GM12892 (cell line): Measurements from ENCODE around the gene SELENOO.
"Not testable (repeated sequence)": the region's sequence is repeated elsewhere in the genome, so short reads cannot be mapped to it uniquely, and the experiment has no call there.

Experiments used
- DNase-seq: peaks from one replicate; pipeline ENCODE4 v3.0.0; 2011; ENCODE audit not compliant: insufficient read length
- FAIRE-seq: peaks from 2 replicates; lab custom pipeline; 2011; peaks lifted over from hg19 to GRCh38; lab: Jason Lieb, UNC
- POLR2A ChIP-seq: IDR thresholded peaks from 2 replicates; pipeline ENCODE4 v1.6.1; 2011; ENCODE audit warnings: low read depth, low read length, control low read depth
- POLR2AphosphoS5 ChIP-seq: IDR thresholded peaks from 2 replicates; pipeline ENCODE4 v1.6.1; 2011; ENCODE audit warnings: low read depth, low read length, control low read depth
- TAF1 ChIP-seq: IDR thresholded peaks from 2 replicates; pipeline ENCODE4 v1.6.1; 2011; ENCODE audit warnings: low read depth, mild to moderate bottlenecking, control low read depth, low read length, borderline replicate concordance

SELENOO gene

DNA sequence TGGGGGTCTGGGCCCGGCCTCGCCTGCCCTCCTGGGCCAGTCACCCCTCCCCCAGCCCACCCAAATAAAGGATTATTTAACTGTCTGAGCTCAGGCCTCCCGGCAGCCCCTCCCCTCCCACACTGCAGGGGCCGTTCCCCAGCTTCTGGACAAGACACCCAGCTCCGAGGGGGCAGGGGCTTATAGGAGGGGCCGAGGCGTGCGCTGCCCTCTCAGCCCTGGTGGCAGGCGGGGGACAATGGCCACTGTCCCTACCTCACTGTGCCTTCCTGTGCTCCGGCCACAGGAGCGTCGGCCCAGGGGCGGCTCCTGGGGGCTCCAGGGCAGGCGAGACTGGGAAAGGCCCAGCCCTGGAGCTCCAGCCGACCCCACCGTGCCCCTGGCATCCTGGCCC, 2.2 kb upstream of the SELENOO start:
- DNase-seq (no peak), FAIRE-seq (no peak)
- TF ChIP-seq POLR2A (no peak), POLR2AphosphoS5 (no peak), TAF1 (no peak)

DNA sequence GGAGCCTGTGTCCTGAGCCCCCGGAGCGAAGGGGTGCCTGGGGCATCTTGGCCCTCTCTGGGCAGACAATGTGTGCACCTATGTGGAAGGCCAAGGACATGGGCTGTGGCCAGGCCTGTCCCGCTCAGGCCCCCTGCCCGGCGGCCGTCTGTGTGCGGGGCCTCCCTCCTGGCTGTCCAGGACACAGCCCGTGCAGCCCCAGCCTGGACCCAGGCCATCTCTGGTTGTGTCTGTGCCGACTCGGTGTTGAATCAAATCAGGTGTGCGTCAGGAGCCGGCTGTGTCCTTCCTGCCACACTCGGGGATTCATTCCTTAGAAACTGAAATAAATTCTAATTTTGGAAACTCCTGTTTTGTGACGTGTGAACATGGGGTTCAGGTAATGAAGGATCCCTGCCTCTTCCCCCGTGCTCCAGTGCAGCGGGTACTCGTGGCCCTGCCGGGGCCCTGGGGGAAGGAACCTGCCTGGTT, 1.5 kb upstream of the SELENOO start:
- DNase-seq (no peak), FAIRE-seq (no peak)
- TF ChIP-seq POLR2A (no peak), POLR2AphosphoS5 (no peak), TAF1 (no peak)

DNA sequence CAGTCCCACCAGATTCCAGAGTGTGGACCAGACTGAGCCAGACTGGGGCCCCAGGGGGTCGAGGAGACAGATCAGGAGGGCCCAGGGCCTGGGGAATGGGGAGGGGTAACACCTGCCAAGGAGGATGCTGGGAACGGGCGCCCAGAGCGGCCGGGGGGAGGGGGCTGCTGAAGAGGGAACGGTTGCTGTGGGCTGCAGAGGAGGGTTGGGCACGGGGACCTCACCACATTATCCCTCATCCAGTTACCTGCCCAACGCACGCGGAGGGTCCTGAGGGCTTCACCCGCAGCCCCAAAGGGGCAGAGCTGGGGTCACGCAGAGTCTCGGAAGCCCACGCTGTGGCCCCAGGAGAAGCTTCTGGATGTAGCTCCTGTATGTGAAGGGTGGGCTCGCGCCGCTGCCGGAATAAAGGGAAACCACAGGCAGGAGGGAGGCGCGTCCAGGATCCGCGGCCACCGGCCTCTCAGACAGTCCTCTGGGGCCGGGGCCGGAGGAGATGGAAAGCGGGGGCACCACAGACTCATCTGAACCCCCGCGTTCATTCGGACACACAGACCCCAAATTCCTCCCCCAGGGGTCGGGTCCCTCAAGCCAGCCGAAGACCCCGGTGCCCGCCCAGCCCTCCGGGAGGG, 866 bp upstream of the SELENOO start:
- DNase-seq (no peak), FAIRE-seq (no peak)
- TF ChIP-seq POLR2AphosphoS5 (no peak), TAF1 (no peak), POLR2A (peak; percentile 43; the same call in 1 of the 2 replicates)

DNA sequence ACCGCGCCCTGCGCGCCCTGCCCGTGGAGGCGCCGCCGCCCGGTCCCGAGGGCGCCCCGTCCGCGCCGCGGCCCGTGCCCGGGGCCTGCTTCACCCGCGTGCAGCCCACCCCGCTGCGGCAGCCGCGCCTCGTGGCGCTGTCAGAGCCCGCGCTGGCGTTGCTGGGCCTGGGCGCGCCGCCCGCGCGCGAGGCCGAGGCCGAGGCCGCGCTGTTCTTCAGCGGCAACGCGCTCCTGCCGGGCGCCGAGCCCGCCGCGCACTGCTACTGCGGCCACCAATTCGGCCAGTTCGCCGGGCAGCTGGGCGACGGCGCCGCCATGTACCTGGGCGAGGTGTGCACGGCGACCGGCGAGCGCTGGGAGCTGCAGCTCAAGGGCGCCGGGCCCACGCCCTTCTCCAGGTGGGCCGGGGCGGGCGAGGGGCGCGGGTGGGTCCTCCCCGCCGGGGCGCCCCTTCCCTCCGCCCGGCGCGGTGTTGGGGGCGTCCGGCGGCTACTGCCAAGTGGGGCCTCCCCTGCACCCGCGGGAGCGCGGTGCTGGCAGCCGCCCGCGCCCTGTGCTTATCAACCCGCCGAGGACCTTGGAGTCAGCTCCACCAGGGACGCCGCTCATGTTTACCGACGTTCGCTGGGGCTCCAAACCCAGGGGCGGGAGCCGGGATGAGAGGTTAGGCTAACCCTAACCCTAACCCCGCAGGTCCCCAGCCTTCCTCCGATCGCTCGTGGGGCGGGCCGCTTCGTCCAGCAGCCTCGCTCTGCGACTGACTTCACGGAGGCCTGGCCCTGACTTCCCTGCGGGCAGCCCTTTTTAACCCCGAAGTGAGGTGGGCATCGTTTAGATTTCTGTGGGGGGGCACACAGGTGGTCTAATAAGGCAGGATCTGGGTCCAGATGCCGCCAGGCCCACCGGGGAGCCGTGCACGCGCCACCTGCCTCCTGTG, 649 bp downstream of the SELENOO start:
- FAIRE-seq (no peak), DNase-seq (no peak)
- TF ChIP-seq POLR2A = no peak
- TF ChIP-seq TAF1 = no peak
- TF ChIP-seq POLR2AphosphoS5 = no peak

DNA sequence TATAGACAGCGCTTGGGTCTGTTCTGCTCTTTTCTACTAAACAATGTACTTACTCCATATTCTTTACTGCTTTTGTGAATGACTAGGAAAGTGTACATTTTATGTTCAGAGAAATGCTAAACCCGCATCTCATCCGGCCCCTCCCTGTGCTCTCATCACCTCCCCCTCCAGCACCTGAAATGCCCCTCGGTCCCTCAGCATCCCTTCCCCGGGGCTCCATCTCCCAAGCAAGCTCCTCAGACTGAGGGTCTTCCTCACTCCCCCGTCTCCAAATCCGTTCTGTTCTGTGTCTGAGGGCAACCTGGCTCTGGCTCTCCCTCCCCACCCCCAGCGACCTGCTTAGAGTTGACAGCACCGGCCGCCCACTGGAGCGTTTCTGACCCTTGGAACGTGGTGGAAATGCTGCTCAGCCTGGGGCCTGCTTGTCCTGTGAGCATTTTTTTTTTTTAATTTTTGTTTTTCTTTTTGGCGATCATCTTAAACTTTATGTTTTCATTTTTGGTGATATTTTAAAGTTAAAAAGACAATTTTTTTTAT, 1.4 kb downstream of the SELENOO start:
- FAIRE-seq (peak; percentile 48), DNase-seq (no peak)
- TF ChIP-seq POLR2A (no peak), TAF1 (no peak), POLR2AphosphoS5 (no peak)

DNA sequence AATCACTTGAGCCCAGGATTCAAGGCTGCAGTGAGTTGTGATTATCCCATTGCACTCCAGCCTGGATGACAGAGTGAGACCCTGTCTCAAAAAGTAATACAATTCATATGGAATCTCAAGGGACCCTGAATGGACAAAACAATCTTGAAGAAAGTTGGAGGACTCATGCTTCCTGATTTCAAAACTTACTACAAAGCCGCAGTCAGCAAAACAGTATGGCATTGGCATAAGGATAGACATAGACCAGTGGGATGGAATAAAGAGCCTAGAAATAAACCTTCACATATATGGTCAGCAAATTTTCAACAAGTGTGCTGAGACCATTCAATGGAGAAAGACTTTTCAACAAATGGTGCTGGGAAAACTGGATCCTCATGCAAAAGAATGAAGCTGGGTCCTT, 2.5 kb downstream of the SELENOO start:
- no peak for TF ChIP-seq TAF1
- TF ChIP-seq POLR2A = no peak
- TF ChIP-seq POLR2AphosphoS5 = no peak
- no peak for DNase-seq
- no peak for FAIRE-seq

DNA sequence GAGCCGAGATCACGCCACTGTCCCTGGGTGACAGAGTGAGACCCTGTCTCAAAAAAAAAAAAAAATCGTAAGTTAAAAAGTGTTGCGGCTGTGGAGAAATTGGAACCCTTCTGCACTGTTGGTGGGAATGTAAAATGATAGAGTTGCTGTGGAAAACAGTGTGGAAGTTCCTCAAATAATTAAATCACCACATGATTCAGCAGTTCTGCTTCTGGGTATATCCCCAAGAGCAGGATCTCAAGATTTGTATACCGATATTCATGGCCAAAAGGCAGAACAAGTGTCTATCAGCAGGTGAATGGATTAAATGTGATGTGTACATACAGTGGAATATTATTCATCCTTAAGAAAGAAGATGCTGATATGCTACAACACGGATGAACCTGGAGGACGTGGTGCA, 3.8 kb downstream of the SELENOO start:
- no peak for TF ChIP-seq POLR2AphosphoS5
- FAIRE-seq (no peak), DNase-seq (no peak)

DNA sequence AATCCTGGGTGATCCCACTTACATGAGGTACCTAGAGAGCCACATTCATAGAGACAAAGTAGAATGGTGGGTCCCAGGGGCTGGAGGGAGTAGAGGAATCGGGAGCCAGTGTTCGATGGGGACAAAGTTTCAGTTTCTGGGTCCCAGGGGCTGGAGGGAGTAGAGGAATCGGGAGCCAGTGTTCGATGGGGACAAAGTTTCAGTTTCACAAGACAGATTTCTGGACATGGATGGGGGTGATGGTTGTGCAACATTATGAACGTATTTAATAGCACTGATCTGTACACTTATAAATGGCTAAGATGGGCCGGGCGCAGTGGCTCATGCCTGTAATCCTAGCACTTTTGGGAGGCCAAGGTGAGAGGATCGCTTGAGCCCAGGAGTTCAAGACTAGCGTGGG, 4.2 kb downstream of the SELENOO start:
- not testable (repeated sequence) for FAIRE-seq, DNase-seq
- 0 out of 2 replicates have a peak, but pooled peaks have one; percentile 2 for TF ChIP-seq POLR2AphosphoS5

DNA sequence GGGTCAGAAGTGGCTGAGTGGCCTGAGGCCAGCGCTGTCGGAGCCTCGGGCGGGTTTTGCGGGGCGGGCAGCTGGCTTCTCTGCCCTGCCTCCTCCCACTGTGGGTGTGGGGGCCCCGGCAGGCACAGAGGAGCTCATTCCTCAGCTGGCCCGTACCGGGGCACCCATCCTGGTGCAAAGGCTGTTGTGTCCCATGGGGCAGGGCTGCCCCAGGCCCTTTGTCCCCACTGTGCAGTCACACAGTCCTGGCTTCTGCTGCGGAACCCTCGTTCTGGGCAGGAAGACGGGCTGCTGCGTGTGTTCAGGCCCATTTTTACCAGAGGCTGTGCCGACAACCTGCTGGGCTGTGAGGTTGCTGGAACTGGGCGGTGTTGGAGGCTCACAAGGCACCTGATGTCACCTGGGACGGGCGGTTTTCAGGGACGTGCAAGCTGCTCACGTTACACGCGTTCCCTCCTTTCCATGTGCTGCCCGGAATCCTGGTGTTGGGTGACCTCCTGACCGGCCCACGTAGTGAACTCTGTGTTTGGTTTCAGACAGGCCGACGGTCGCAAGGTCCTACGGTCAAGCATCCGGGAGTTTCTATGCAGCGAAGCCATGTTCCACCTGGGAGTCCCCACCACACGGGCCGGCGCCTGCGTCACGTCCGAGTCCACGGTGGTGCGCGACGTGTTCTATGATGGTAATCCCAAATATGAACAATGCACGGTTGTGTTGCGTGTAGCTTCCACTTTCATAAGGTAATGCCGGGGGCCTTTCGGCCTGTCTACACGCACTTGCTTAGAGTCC, 5.2 kb downstream of the SELENOO start:
- DNase-seq (no peak), FAIRE-seq (peak; percentile 48)
- TF ChIP-seq POLR2A = no peak
- TF ChIP-seq TAF1 = no peak
- TF ChIP-seq POLR2AphosphoS5 = no peak

DNA sequence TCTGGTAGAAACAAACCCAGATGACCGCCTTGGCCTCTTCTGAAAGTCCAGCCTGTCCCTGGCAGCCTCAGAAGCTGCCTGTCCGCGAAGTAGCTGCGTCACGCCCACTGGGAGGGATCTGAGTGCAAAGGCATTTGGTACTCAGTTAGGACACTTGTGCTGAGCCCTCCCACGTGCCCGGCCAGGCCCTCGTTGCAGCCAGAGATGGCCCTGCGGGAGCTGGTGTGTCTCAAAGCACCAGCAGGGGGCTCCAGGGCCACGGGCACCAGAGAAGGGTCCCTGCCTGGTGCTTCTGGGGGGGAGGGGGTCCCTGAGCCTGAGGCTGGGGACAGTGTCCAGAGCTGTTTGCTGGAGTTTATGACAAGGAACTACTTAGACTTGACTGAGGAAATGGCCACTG, 5.8 kb downstream of the SELENOO start:
- FAIRE-seq = no peak
- DNase-seq = no peak
- TF ChIP-seq TAF1 = no peak
- TF ChIP-seq POLR2A = no peak
- no peak for TF ChIP-seq POLR2AphosphoS5
